K562 (cell line): ENCODE data around the gene ZNF544. TPM values are rescaled to one million over a fixed set of nuclear protein-coding genes. Genes with fewer than 3 reads are reported as not detected.

Source experiments
- ADNP ChIP-seq: fragments of 200-800 bp; sonication (Bioruptor generic); IDR thresholded peaks from 2 replicates; pipeline ENCODE4 v1.6.1; 2016; ENCODE audit warnings: missing genetic modification characterization, missing compliant biosample characterization
- CC2D1A ChIP-seq: fragments of 450-650 bp; IDR thresholded peaks from 2 replicates; pipeline ENCODE4 v1.6.1; 2017; ENCODE audit warnings: mild to moderate bottlenecking
- CXXC5 ChIP-seq: fragments of 250-450 bp; sonication (Bioruptor Pico); IDR thresholded peaks from 2 replicates; pipeline ENCODE4 v1.8.0; 2022; ENCODE audit warnings: inconsistent platforms, mild to moderate bottlenecking, moderate library complexity
- FOXP4 ChIP-seq: sonication (generic); formaldehyde crosslinking; IDR thresholded peaks from 2 replicates; pipeline ENCODE4 v1.8.0; 2022; ENCODE audit warnings: mild to moderate bottlenecking, missing genetic modification reagents, borderline replicate concordance
- FUS ChIP-seq: fragments of 200-400 bp; formaldehyde crosslinking; optimal IDR thresholded peaks from 2 replicates; pipeline ENCODE3; 2017; ENCODE audit warnings: low read depth, low read length
- HBP1 ChIP-seq: fragments of 450-650 bp; formaldehyde crosslinking; IDR thresholded peaks from 2 replicates; pipeline ENCODE4 v1.4.0; 2022; ENCODE audit warnings: missing genetic modification characterization
- KLF1 ChIP-seq: fragments of 450-650 bp; IDR thresholded peaks from 2 replicates; pipeline ENCODE4 v1.6.1; 2016; ENCODE audit warnings: missing genetic modification characterization, missing compliant biosample characterization
- MIER1 ChIP-seq: fragments of 450-650 bp; IDR thresholded peaks from 2 replicates; pipeline ENCODE4 v1.6.1; 2016; ENCODE audit warnings: antibody characterized with exemption, mild to moderate bottlenecking, low read depth
- RAD51 ChIP-seq: fragments of 450-650 bp; IDR thresholded peaks from 2 replicates; pipeline ENCODE4 v1.7.1; 2016; ENCODE audit warnings: low read depth, mild to moderate bottlenecking, borderline replicate concordance
- RBM17 ChIP-seq: fragments of 200-400 bp; formaldehyde crosslinking; IDR thresholded peaks from 2 replicates; pipeline ENCODE4 v1.6.1; 2017; ENCODE audit warnings: low read depth, mild to moderate bottlenecking, low read length, borderline replicate concordance
- SMAD2 ChIP-seq: fragments of 150-350 bp; IDR thresholded peaks from 2 replicates; pipeline ENCODE4 v1.6.1; 2014; ENCODE audit warnings: low read depth, mild to moderate bottlenecking, low read length
- TARDBP ChIP-seq: fragments of 450-650 bp; IDR thresholded peaks from 2 replicates; pipeline ENCODE4 v1.6.1; 2016
- TFAP4 ChIP-seq: sonication (generic); formaldehyde crosslinking; IDR thresholded peaks from 2 replicates; pipeline ENCODE4 v1.8.0; 2022; ENCODE audit warnings: missing genetic modification reagents, mild to moderate bottlenecking, moderate library complexity, borderline replicate concordance
- YY1 ChIP-seq, 3 experiments: IDR thresholded peaks; 2 replicates each; pipeline ENCODE4 v1.6.1; 2011; ENCODE audit warnings: low read length in 2 of 3, mild to moderate bottlenecking in 2 of 3, moderate library complexity in 2 of 3, borderline replicate concordance in 1 of 3, control low read depth in 1 of 3, low read depth in 1 of 3; ENCODE audit not compliant: insufficient read depth in 3 of 3, insufficient replicate concordance in 2 of 3, control insufficient read depth in 1 of 3, insufficient read length in 1 of 3; ENCODE audit errors: extremely low read depth in 1 of 3
- ZC3H8 ChIP-seq: fragments of 450-650 bp; IDR thresholded peaks from 2 replicates; pipeline ENCODE4 v1.6.1; 2017
- ZNF384 ChIP-seq: IDR thresholded peaks from 2 replicates; pipeline ENCODE4 v1.6.1; 2012; ENCODE audit warnings: low read depth, low read length, improper control_type of control experiment
- polyA plus RNA-seq, 8 experiments: library from polyadenylated mRNA; depleted of rRNA in 4 of 8; stranded (reverse) in 5 of 8; unstranded in 3 of 8; fragments of >200 nt; fragmentation: Nextera tagmentation in 2 of 8; fragmentation: Illumina TruSeq in 1 of 8; extraction: Ambion mirVana in 2 of 8; extraction: Trizol in 1 of 8; gene quantifications; 2 replicates each; pipeline versions ENCODE4 v1.2.1 to v1.2.3, GENCODE V29; 2011 to 2014; ENCODE audit warnings: inconsistent platforms in 1 of 8, missing spikeins in 1 of 8
- total RNA-seq, 7 experiments: library from RNA; depleted of rRNA in 6 of 7; stranded (reverse); fragments of >200 nt in 6 of 7; fragmentation: Illumina TruSeq in 2 of 7; extraction: Trizol in 2 of 7; gene quantifications; 2 replicates each; pipeline versions ENCODE4 v1.2.1 to v1.2.3, GENCODE V29; 2011 to 2021; ENCODE audit warnings: low replicate concordance in 1 of 7
- TF ChIP-seq, protein P1 (sequence below), 2 experiments: fragments of 150-350 bp in 1 of 2; IDR thresholded peaks; 2 replicates each; pipeline ENCODE4 v1.6.1; 2012 to 2016; ENCODE audit warnings: low read depth in 2 of 2, low read length in 2 of 2, mild to moderate bottlenecking in 1 of 2, moderate library complexity in 1 of 2

ZNF544 gene
- total and polyA plus RNA-seq, 9 of the 15 experiments (the other 6 are each of a cell fraction or from before 2014, with no cell fraction given), result 23.6 to 59.0 (median 41.4) TPM

GRCh38 chr19:58228585-58229254 is at the start of gene ZNF544 (continued):
- no peak for TF ChIP-seq HBP1 (CRISPR knock-in tag)
- TF ChIP-seq YY1 (IDR thresholded peaks at IDR 0.05; ENCODE audit: borderline replicate concordance in 1 of 3, control insufficient read depth in 1 of 3, extremely low read depth in 1 of 3, insufficient read depth in 3 of 3, insufficient read length in 1 of 3, insufficient replicate concordance in 2 of 3, low read depth in 1 of 3, low read length in 2 of 3), result peak; percentile 65 to 95 (median 92)
- TF ChIP-seq ADNP, result no peak
- TF ChIP-seq CXXC5, result peak; percentile 89
- TF ChIP-seq ZC3H8, result no peak
- TF ChIP-seq RAD51, result no peak
- TF ChIP-seq FOXP4 (CRISPR knock-in tag), result peak; percentile 57; the same call in 1 of the 2 replicates
- TF ChIP-seq KLF1, result no peak
- no peak for TF ChIP-seq TARDBP
- TF ChIP-seq, protein P1, sequence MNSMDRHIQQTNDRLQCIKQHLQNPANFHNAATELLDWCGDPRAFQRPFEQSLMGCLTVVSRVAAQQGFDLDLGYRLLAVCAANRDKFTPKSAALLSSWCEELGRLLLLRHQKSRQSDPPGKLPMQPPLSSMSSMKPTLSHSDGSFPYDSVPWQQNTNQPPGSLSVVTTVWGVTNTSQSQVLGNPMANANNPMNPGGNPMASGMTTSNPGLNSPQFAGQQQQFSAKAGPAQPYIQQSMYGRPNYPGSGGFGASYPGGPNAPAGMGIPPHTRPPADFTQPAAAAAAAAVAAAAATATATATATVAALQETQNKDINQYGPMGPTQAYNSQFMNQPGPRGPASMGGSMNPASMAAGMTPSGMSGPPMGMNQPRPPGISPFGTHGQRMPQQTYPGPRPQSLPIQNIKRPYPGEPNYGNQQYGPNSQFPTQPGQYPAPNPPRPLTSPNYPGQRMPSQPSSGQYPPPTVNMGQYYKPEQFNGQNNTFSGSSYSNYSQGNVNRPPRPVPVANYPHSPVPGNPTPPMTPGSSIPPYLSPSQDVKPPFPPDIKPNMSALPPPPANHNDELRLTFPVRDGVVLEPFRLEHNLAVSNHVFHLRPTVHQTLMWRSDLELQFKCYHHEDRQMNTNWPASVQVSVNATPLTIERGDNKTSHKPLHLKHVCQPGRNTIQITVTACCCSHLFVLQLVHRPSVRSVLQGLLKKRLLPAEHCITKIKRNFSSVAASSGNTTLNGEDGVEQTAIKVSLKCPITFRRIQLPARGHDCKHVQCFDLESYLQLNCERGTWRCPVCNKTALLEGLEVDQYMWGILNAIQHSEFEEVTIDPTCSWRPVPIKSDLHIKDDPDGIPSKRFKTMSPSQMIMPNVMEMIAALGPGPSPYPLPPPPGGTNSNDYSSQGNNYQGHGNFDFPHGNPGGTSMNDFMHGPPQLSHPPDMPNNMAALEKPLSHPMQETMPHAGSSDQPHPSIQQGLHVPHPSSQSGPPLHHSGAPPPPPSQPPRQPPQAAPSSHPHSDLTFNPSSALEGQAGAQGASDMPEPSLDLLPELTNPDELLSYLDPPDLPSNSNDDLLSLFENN (IDR thresholded peaks at IDR 0.05; ENCODE audit: low read depth in 2 of 2, low read length in 2 of 2), result peak in 1 of 2 experiments; percentile 40; a peak in 1 of 4 replicates
- no peak for TF ChIP-seq CC2D1A
- TF ChIP-seq MIER1, result no peak
- no peak for TF ChIP-seq RBM17
- TF ChIP-seq ZNF384, result no peak
- no peak for TF ChIP-seq FUS
- TF ChIP-seq SMAD2, result no peak
- TF ChIP-seq TFAP4 (CRISPR knock-in tag), result peak; percentile 64; the same call in 1 of the 2 replicates
